Liver (tissue), 9 donors: ENCODE data around the gene ANKAR. TPM values are rescaled to one million over a fixed set of nuclear protein-coding genes. Genes with fewer than 3 reads are reported as not detected.

Experiments
- DNase-seq: peaks from one replicate; pipeline ENCODE4 v3.0.0-alpha.2; 2017; ENCODE audit warnings: low spot score
- H3K27ac ChIP-seq, 2 donors: one replicate each; pipeline ENCODE4 v1.7.0; 2013; ENCODE audit warnings: inconsistent platforms in 2 of 2, low read length in 2 of 2, control low read depth in 1 of 2, low read depth in 1 of 2, mild to moderate bottlenecking in 1 of 2
- H3K27me3 ChIP-seq, 4 donors: one replicate each; pipeline versions ENCODE4 v1.6.1 to v1.7.0; 2013; ENCODE audit warnings: low read length in 3 of 4, inconsistent platforms in 1 of 4, mild to moderate bottlenecking in 1 of 4, moderate library complexity in 1 of 4; ENCODE audit not compliant: control insufficient read depth in 4 of 4, insufficient read depth in 4 of 4
- H3K36me3 ChIP-seq, 4 donors: one replicate each; pipeline versions ENCODE4 v1.6.1 to v1.7.0; 2013; ENCODE audit warnings: low read length in 3 of 4, mild to moderate bottlenecking in 3 of 4, low read depth in 1 of 4, moderate library complexity in 1 of 4; ENCODE audit not compliant: control insufficient read depth in 4 of 4, insufficient read depth in 3 of 4
- H3K4me1 ChIP-seq, 4 donors: one replicate each; pipeline versions ENCODE4 v1.6.1 to v1.7.0; 2013; ENCODE audit warnings: low read length in 3 of 4, mild to moderate bottlenecking in 3 of 4, moderate library complexity in 1 of 4; ENCODE audit not compliant: control insufficient read depth in 4 of 4, insufficient read depth in 4 of 4
- H3K4me3 ChIP-seq, 3 donors: one replicate each; pipeline versions ENCODE4 v1.6.1 to v1.7.0; 2013; ENCODE audit warnings: low read length in 3 of 3, control low read depth in 1 of 3, low read depth in 1 of 3, mild to moderate bottlenecking in 1 of 3
- H3K9ac ChIP-seq, 2 donors: one replicate each; pipeline ENCODE4 v1.7.0; 2013; ENCODE audit warnings: low read length in 2 of 2, mild to moderate bottlenecking in 2 of 2, moderate library complexity in 2 of 2, control low read depth in 1 of 2, low read depth in 1 of 2
- H3K9me3 ChIP-seq, 4 donors: one replicate each; pipeline versions ENCODE4 v1.6.1 to v1.7.0; 2013; ENCODE audit warnings: low read length in 3 of 4; ENCODE audit not compliant: control insufficient read depth in 4 of 4
- EGR1 ChIP-seq, 2 donors: IDR thresholded peaks; 2 replicates each; pipeline ENCODE4 v1.6.1; 2016 to 2018; ENCODE audit warnings: antibody characterized with exemption in 2 of 2, low read depth in 2 of 2
- FOXA1 ChIP-seq: IDR thresholded peaks from 2 replicates; pipeline ENCODE4 v1.6.1; 2016; ENCODE audit warnings: antibody characterized with exemption
- FOXA2 ChIP-seq: IDR thresholded peaks from 2 replicates; pipeline ENCODE4 v1.6.1; 2016; ENCODE audit warnings: antibody characterized with exemption
- GABPA ChIP-seq, 2 donors: IDR thresholded peaks in 1 of 2; conservative IDR thresholded peaks in 1 of 2; 2 replicates each; pipeline ENCODE4 v1.6.1; 2016; ENCODE audit warnings: antibody characterized with exemption in 2 of 2, mild to moderate bottlenecking in 1 of 2, moderate library complexity in 1 of 2
- HNF4A ChIP-seq, 2 donors: conservative IDR thresholded peaks; 2 replicates each; pipeline ENCODE4 v1.6.1; 2016; ENCODE audit warnings: antibody characterized with exemption in 2 of 2, mild to moderate bottlenecking in 2 of 2
- HNF4G ChIP-seq: IDR thresholded peaks from 2 replicates; pipeline ENCODE4 v1.6.1; 2016; ENCODE audit warnings: antibody characterized with exemption
- JUND ChIP-seq, 2 donors: IDR thresholded peaks; 2 replicates each; pipeline ENCODE4 v1.6.1; 2016; ENCODE audit warnings: antibody characterized with exemption in 2 of 2
- NR2F2 ChIP-seq: IDR thresholded peaks from 2 replicates; pipeline ENCODE4 v1.6.1; 2016; ENCODE audit warnings: antibody characterized with exemption
- RAD21 ChIP-seq, 2 donors: IDR thresholded peaks; 2 replicates each; pipeline ENCODE4 v1.6.1; 2016; ENCODE audit warnings: antibody characterized with exemption in 2 of 2, mild to moderate bottlenecking in 2 of 2
- RXRA ChIP-seq, 2 donors: IDR thresholded peaks; 2 replicates each; pipeline ENCODE4 v1.6.1; 2017 to 2018; ENCODE audit warnings: antibody characterized with exemption in 2 of 2, mild to moderate bottlenecking in 1 of 2
- SP1 ChIP-seq: IDR thresholded peaks from 2 replicates; pipeline ENCODE4 v1.6.1; 2018; ENCODE audit warnings: antibody characterized with exemption, mild to moderate bottlenecking
- TAF1 ChIP-seq: conservative IDR thresholded peaks from 2 replicates; pipeline ENCODE4 v1.6.1; 2016; ENCODE audit warnings: antibody characterized with exemption, mild to moderate bottlenecking
- YY1 ChIP-seq: IDR thresholded peaks from 2 replicates; pipeline ENCODE4 v1.6.1; 2016; ENCODE audit warnings: antibody characterized with exemption, mild to moderate bottlenecking
- WGBS: extraction: QIAGEN DNeasy Blood & Tissue Kit; methylation state at CpG from one replicate; pipeline ENCODE4 v1.1.7; 2013; 5-methylcytosine and 5-hydroxymethylcytosine counted together
- polyA plus RNA-seq, 2 donors: library from polyadenylated mRNA; stranded (reverse) in 1 of 2; unstranded in 1 of 2; fragments of 200-250 nt in 1 of 2; fragments of >200 nt in 1 of 2; fragmentation: Nextera tagmentation in 1 of 2; extraction: Ambion mirVana in 1 of 2; gene quantifications; one replicate each; pipeline versions ENCODE4 v1.2.1 to v1.2.3, GENCODE V29; 2013 to 2015
- total RNA-seq, 2 donors: library from RNA; depleted of rRNA; stranded (reverse); fragments of >200 nt; gene quantifications; one replicate each; pipeline ENCODE4 v1.2.3, GENCODE V29; 2014
- TF ChIP-seq, protein P1 (sequence below): IDR thresholded peaks from 2 replicates; pipeline ENCODE4 v1.6.1; 2016; ENCODE audit warnings: antibody characterized with exemption
- TF ChIP-seq, protein P2 (sequence below): fragments of 150-350 bp; IDR thresholded peaks from 2 replicates; pipeline ENCODE4 v1.5.1; 2017; ENCODE audit warnings: improper control_type of control experiment, low read depth, low read length; ENCODE audit not compliant: missing input control
- TF ChIP-seq, protein P3 (sequence below): IDR thresholded peaks from 2 replicates; pipeline ENCODE4 v1.6.1; 2016; ENCODE audit warnings: antibody characterized with exemption
- TF ChIP-seq, protein P4 (sequence below): IDR thresholded peaks from 2 replicates; pipeline ENCODE4 v1.6.1; 2016; ENCODE audit warnings: antibody characterized with exemption, mild to moderate bottlenecking
- TF ChIP-seq, protein P5 (sequence below): IDR thresholded peaks from 2 replicates; pipeline ENCODE4 v1.6.1; 2016; ENCODE audit warnings: antibody characterized with exemption
- donor health status: healthy.
- donor health status: healthy.
- donor health status: healthy.
- donor health status: healthy.
- donor health status: healthy.

ANKAR gene
- total and polyA plus RNA-seq, 4 donors = 0.46 to 8.4 (median 4.3) TPM

DNA sequence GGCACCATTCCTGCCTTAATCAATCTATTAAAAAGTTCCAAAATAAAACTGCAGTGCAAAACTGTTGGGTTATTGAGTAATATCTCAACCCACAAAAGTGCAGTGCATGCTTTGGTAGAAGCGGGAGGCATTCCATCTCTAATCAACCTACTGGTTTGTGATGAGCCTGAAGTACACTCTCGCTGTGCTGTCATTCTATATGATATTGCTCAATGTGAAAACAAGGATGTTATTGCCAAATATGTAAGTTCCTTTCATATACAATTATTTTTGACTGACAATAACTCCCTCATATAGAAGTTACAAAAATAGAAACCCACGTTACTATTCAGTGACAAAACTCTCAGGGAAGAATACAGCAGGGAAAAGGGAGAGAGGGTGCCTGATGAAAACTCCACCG is 45.1 kb downstream of the ANKAR start:
- Histone ChIP-seq H3K4me3 (no peak overlapping the region), H3K27ac (no peak overlapping the region), H3K4me1 (no peaks in the 10 kb centered on the region), H3K9ac (no peak overlapping the region), H3K27me3 (no peaks in the 10 kb centered on the region), H3K36me3 (no peaks in the 10 kb centered on the region), H3K9me3 (no peaks in the 10 kb centered on the region)
- 90% methylated on average over 4 of the region's 4 CpGs for WGBS
- TF ChIP-seq, protein P1, sequence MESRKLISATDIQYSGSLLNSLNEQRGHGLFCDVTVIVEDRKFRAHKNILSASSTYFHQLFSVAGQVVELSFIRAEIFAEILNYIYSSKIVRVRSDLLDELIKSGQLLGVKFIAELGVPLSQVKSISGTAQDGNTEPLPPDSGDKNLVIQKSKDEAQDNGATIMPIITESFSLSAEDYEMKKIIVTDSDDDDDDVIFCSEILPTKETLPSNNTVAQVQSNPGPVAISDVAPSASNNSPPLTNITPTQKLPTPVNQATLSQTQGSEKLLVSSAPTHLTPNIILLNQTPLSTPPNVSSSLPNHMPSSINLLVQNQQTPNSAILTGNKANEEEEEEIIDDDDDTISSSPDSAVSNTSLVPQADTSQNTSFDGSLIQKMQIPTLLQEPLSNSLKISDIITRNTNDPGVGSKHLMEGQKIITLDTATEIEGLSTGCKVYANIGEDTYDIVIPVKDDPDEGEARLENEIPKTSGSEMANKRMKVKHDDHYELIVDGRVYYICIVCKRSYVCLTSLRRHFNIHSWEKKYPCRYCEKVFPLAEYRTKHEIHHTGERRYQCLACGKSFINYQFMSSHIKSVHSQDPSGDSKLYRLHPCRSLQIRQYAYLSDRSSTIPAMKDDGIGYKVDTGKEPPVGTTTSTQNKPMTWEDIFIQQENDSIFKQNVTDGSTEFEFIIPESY = no peak
- no peak for TF ChIP-seq HNF4G
- TF ChIP-seq GABPA (IDR thresholded peaks at IDR 0.05 in 1 of 2, conservative IDR thresholded peaks at IDR 0.05 in 1 of 2) = no peak
- TF ChIP-seq HNF4A (conservative IDR thresholded peaks at IDR 0.05) = no peak
- TF ChIP-seq EGR1 (IDR thresholded peaks at IDR 0.05; ENCODE audit: low read depth in 2 of 2) = no peak
- no peak for TF ChIP-seq JUND (IDR thresholded peaks at IDR 0.05)
- TF ChIP-seq, protein P2, sequence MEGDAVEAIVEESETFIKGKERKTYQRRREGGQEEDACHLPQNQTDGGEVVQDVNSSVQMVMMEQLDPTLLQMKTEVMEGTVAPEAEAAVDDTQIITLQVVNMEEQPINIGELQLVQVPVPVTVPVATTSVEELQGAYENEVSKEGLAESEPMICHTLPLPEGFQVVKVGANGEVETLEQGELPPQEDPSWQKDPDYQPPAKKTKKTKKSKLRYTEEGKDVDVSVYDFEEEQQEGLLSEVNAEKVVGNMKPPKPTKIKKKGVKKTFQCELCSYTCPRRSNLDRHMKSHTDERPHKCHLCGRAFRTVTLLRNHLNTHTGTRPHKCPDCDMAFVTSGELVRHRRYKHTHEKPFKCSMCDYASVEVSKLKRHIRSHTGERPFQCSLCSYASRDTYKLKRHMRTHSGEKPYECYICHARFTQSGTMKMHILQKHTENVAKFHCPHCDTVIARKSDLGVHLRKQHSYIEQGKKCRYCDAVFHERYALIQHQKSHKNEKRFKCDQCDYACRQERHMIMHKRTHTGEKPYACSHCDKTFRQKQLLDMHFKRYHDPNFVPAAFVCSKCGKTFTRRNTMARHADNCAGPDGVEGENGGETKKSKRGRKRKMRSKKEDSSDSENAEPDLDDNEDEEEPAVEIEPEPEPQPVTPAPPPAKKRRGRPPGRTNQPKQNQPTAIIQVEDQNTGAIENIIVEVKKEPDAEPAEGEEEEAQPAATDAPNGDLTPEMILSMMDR = no peak
- TF ChIP-seq SP1 = no peak
- TF ChIP-seq NR2F2 = no peak
- no peak for TF ChIP-seq TAF1
- TF ChIP-seq FOXA1 = no peak
- TF ChIP-seq YY1 = no peak
- no peak for TF ChIP-seq RXRA (IDR thresholded peaks at IDR 0.05)
- TF ChIP-seq, protein P3, sequence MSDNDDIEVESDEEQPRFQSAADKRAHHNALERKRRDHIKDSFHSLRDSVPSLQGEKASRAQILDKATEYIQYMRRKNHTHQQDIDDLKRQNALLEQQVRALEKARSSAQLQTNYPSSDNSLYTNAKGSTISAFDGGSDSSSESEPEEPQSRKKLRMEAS = no peak
- no peak for DNase-seq

DNA sequence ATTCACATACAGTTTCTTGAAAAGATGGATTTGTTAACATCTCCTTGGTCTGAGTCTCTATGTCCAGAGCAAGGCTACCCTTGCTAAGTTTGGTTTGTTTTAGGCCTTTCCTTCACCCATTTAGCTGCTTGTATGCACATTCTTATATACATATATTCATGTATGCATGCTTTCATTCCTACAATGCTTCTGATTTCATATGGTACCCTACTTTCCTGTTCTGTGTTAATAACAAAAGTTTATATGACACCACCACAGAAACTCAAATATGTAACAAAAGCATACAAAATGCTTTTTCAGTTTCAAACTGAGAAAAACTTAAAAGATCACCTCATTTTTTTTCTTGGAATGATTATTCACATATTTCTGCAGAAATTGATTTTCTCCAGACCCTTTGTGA is 48.7 kb downstream of the ANKAR start:
- H3K9me3 ChIP-seq = no peaks in the 10 kb centered on the region
- no peaks in the 10 kb centered on the region for H3K27me3 ChIP-seq
- H3K4me1 ChIP-seq = no peaks in the 10 kb centered on the region
- H3K36me3 ChIP-seq = peaks cover 0 to 1% (median 0%) of the 10 kb centered on the region in 4 donors
- H3K4me3 ChIP-seq = no peak overlapping the region
- H3K27ac ChIP-seq = no peak overlapping the region
- no peak for DNase-seq
- TF ChIP-seq, protein P4, sequence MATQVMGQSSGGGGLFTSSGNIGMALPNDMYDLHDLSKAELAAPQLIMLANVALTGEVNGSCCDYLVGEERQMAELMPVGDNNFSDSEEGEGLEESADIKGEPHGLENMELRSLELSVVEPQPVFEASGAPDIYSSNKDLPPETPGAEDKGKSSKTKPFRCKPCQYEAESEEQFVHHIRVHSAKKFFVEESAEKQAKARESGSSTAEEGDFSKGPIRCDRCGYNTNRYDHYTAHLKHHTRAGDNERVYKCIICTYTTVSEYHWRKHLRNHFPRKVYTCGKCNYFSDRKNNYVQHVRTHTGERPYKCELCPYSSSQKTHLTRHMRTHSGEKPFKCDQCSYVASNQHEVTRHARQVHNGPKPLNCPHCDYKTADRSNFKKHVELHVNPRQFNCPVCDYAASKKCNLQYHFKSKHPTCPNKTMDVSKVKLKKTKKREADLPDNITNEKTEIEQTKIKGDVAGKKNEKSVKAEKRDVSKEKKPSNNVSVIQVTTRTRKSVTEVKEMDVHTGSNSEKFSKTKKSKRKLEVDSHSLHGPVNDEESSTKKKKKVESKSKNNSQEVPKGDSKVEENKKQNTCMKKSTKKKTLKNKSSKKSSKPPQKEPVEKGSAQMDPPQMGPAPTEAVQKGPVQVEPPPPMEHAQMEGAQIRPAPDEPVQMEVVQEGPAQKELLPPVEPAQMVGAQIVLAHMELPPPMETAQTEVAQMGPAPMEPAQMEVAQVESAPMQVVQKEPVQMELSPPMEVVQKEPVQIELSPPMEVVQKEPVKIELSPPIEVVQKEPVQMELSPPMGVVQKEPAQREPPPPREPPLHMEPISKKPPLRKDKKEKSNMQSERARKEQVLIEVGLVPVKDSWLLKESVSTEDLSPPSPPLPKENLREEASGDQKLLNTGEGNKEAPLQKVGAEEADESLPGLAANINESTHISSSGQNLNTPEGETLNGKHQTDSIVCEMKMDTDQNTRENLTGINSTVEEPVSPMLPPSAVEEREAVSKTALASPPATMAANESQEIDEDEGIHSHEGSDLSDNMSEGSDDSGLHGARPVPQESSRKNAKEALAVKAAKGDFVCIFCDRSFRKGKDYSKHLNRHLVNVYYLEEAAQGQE = no peak
- TF ChIP-seq RAD21 (IDR thresholded peaks at IDR 0.05) (no peak), GABPA (IDR thresholded peaks at IDR 0.05 in 1 of 2, conservative IDR thresholded peaks at IDR 0.05 in 1 of 2) (no peak), RXRA (IDR thresholded peaks at IDR 0.05) (no peak), EGR1 (IDR thresholded peaks at IDR 0.05; ENCODE audit: low read depth in 2 of 2) (no peak), FOXA1 (no peak), FOXA2 (no peak), NR2F2 (no peak), TAF1 (no peak), JUND (IDR thresholded peaks at IDR 0.05) (no peak), YY1 (no peak), HNF4G (no peak), HNF4A (conservative IDR thresholded peaks at IDR 0.05) (no peak), SP1 (no peak)
- TF ChIP-seq, protein P2 = no peak
- TF ChIP-seq, protein P3 = no peak
- TF ChIP-seq, protein P1 = no peak
- TF ChIP-seq, protein P5, sequence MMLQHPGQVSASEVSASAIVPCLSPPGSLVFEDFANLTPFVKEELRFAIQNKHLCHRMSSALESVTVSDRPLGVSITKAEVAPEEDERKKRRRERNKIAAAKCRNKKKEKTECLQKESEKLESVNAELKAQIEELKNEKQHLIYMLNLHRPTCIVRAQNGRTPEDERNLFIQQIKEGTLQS = no peak
- H3K9ac ChIP-seq = no peak overlapping the region
